ENCODE results near the gene PXMP2.

- TF ChIP-seq CTCF (IDR thresholded peaks at IDR 0.05; ENCODE audit: low read length) (no peak), EZH2 (IDR thresholded peaks at IDR 0.05; ENCODE audit: borderline replicate concordance, low read length) (no peak)
These were observed 47.3 kb upstream of the PXMP2 start for GRCh38 chr12:132639956-132640520.
